Caki2 (cell line): Measurements from ENCODE around the gene MIS12. TPM values are rescaled to one million over a fixed set of nuclear protein-coding genes. Genes with fewer than 3 reads are reported as not detected.

ENCODE experiments used
- DNase-seq: peaks from one replicate; pipeline ENCODE4 v3.0.0-alpha.2; 2015; ENCODE audit warnings: low read depth
- in situ Hi-C: cut with HindIII; loops from 2 replicates; pipeline ENCODE4 v1.10.0; 2016; ENCODE audit warnings: low sequenced_read_pairs, low pct_unique_long_range_greater_than_20kb, mixed read lengths
- total RNA-seq: library from RNA; depleted of rRNA; stranded (reverse); fragments of >200 nt; shearing (Covaris generic); gene quantifications from 2 replicates; pipeline ENCODE4 v1.2.3, GENCODE V29; 2014; ENCODE audit warnings: low replicate concordance; rRNA removed

The MIS12 gene
- 8.7 and 13.4 TPM in 2 replicates for total RNA-seq

GRCh38 chr17:5486206-5487124 is at the start of gene MIS12:
Gene MIS12 (plus strand): TSS chr17:5486566. CDS start chr17:5488863, 2,297 bp downstream.
- in situ Hi-C loops, result no loop called here
- peak; percentile 96 for DNase-seq

- no peak for DNase-seq
- in situ Hi-C loops, result no loop called here
These were observed 48.5 kb upstream of the MIS12 start for GRCh38 chr17:5437721-5438317.

- in situ Hi-C loops, result no loop called here
- DNase-seq, result peak; percentile 80
These were observed 47.5 kb upstream of the MIS12 start, which contains the start of gene C1QBP for GRCh38 chr17:5438716-5439445. Gene C1QBP (minus strand): TSS chr17:5439155. CDS start chr17:5439073, 82 bp downstream.

- in situ Hi-C loops, result no loop called here
- no peak for DNase-seq
These were observed 47.0 kb upstream of the MIS12 start for GRCh38 chr17:5439446-5439764.

- in situ Hi-C loops, result no loop called here
- no peak for DNase-seq
These were observed 42.6 kb upstream of the MIS12 start for GRCh38 chr17:5443728-5444127.

- no peak for DNase-seq
- in situ Hi-C loops, result no loop called here
These were observed 42.2 kb upstream of the MIS12 start for GRCh38 chr17:5444209-5444608.

GRCh38 chr17:5446786-5447185 is 39.6 kb upstream of the MIS12 start:
- DNase-seq, result no peak
- in situ Hi-C loops, result no loop called here

GRCh38 chr17:5464717-5465507 is 21.5 kb upstream of the MIS12 start:
- DNase-seq, result no peak
- in situ Hi-C loops, result no loop called here

- in situ Hi-C loops, result no loop called here
- no peak for DNase-seq
These were observed 20.1 kb upstream of the MIS12 start for GRCh38 chr17:5466295-5466694.

- in situ Hi-C loops, result no loop called here
- DNase-seq, result no peak
These were observed 18.9 kb upstream of the MIS12 start for GRCh38 chr17:5467416-5467815.

GRCh38 chr17:5468075-5468473 is 18.3 kb upstream of the MIS12 start:
- in situ Hi-C loops, result no loop called here
- DNase-seq, result no peak

GRCh38 chr17:5472511-5472910 is 13.9 kb upstream of the MIS12 start:
- in situ Hi-C loops, result no loop called here

GRCh38 chr17:5473906-5474305 is 12.5 kb upstream of the MIS12 start:
- in situ Hi-C loops, result no loop called here
- no peak for DNase-seq

More at GRCh38 chr17:5472511-5472910, 13.9 kb upstream of the MIS12 start:
- DNase-seq, result no peak

- DNase-seq, result no peak
- in situ Hi-C loops, result no loop called here
These were observed 7.4 kb upstream of the MIS12 start for GRCh38 chr17:5478992-5479391.

GRCh38 chr17:5480962-5481361 is 5.4 kb upstream of the MIS12 start:
- no peak for DNase-seq
- in situ Hi-C loops, result no loop called here

GRCh38 chr17:5481451-5481850 is 4.9 kb upstream of the MIS12 start:
- no peak for DNase-seq
- in situ Hi-C loops, result no loop called here

GRCh38 chr17:5485270-5486205 is 828 bp upstream of the MIS12 start, which contains the start of gene DERL2:
Gene DERL2 (minus strand): TSS chr17:5486178. CDS start chr17:5486161, 17 bp downstream.
- in situ Hi-C loops, result no loop called here
- DNase-seq, result no peak
